Psoas muscle (tissue), 8 donors: Measurements from ENCODE around the gene SLC37A1. TPM values are rescaled to one million over a fixed set of nuclear protein-coding genes. Genes with fewer than 3 reads are reported as not detected.

ENCODE experiments used
- ATAC-seq, 4 donors: fragments of 200-7000 bp; cut with Tn5 transposase; one replicate each; pipeline ENCODE4 v1.9.1; 2020; ENCODE audit warnings: moderate library complexity in 3 of 4, mild to moderate bottlenecking in 2 of 4
- DNase-seq, 2 donors: peaks; one replicate each; pipeline ENCODE4 v3.0.0-alpha.2; 2020
- H3K27ac ChIP-seq: fragments of 200-600 bp; one replicate; pipeline ENCODE4 v1.8.0; 2022
- H3K27me3 ChIP-seq, 3 donors: fragments of 200-600 bp in 1 of 3; one replicate each; pipeline versions ENCODE4 v1.6.1 to v1.8.0; 2013 to 2022; ENCODE audit warnings: low read length in 2 of 3, mild to moderate bottlenecking in 2 of 3, moderate library complexity in 1 of 3; ENCODE audit not compliant: insufficient read depth in 3 of 3
- H3K36me3 ChIP-seq, 2 donors: fragments of 200-600 bp in 1 of 2; one replicate each; pipeline versions ENCODE4 v1.6.1 to v1.8.0; 2013 to 2022; ENCODE audit warnings: low read depth in 1 of 2, mild to moderate bottlenecking in 1 of 2, moderate library complexity in 1 of 2; ENCODE audit not compliant: insufficient read depth in 1 of 2
- H3K4me1 ChIP-seq: fragments of 200-600 bp; one replicate; pipeline ENCODE4 v1.8.0; 2022
- H3K4me3 ChIP-seq: fragments of 200-600 bp; one replicate; pipeline ENCODE4 v1.8.0; 2022; ENCODE audit warnings: mild to moderate bottlenecking
- H3K9me3 ChIP-seq: fragments of 200-600 bp; one replicate; pipeline ENCODE4 v1.8.0; 2022
- WGBS, 3 donors: extraction: QIAGEN DNeasy Blood & Tissue Kit; methylation state at CpG; one replicate each; pipeline versions ENCODE4 v1.1.6 to v1.1.7; 2013; 5-methylcytosine and 5-hydroxymethylcytosine counted together
- intact Hi-C, 2 donors: fragments of 100-400 bp; cut with DNase I; formaldehyde crosslinking; loops; one replicate each; pipeline versions ENCODE4 v1.11.0 to v1.14.2; 2022
- polyA plus RNA-seq, 3 donors: library from polyadenylated mRNA; stranded (reverse); fragments of 200-250 nt; gene quantifications; one replicate each; pipeline ENCODE4 v1.2.3, GENCODE V29; 2013
- total RNA-seq, 4 donors: library from RNA; stranded (reverse); fragmentation: NEBNext Ultra II Directional in 2 of 4; extraction: Animal tissue kit (Norgen Biotek cat#: 25700) in 2 of 4; gene quantifications; one replicate each; pipeline versions ENCODE4 v1.2.1 to v1.2.4, GENCODE V29; 2021 to 2023
- TF ChIP-seq, protein P1 (sequence below): fragments of 200-600 bp; IDR thresholded peaks from one replicate; pipeline ENCODE4 v1.8.0; 2022; ENCODE audit warnings: antibody characterized with exemption
- donor health status: healthy with polysubstance abuse.
- donor health status: DM: no; HTN: no; CAD: no; lungs with moderate emphysema.
- donor health status: Bipolar disorder and iron deficiency.
- donor health status: healthy.
- donor health status: DM: yes; HTN: yes; CAD: no.
- donor health status: DM: no; HTN: no; CAD: no.
- donor health status: DM: no; HTN: no; CAD: no.
- donor health status: DM: yes; HTN: yes; CAD: no.

Gene SLC37A1
- total and polyA plus RNA-seq, 7 donors = 1.6 to 18.9 (median 8.0) TPM

GRCh38 chr21:42579456-42580075 lies 65.9 kb downstream of the SLC37A1 start:
- Histone ChIP-seq H3K27ac (no peak overlapping the region), H3K4me1 (no peaks in the 10 kb centered on the region), H3K9me3 (peaks cover 5% of the 10 kb centered on the region), H3K4me3 (no peak overlapping the region), H3K36me3 (peaks cover 0 to 18% of the 10 kb centered on the region in 2 donors), H3K27me3 (no peaks in the 10 kb centered on the region)
- TF ChIP-seq, protein P1, sequence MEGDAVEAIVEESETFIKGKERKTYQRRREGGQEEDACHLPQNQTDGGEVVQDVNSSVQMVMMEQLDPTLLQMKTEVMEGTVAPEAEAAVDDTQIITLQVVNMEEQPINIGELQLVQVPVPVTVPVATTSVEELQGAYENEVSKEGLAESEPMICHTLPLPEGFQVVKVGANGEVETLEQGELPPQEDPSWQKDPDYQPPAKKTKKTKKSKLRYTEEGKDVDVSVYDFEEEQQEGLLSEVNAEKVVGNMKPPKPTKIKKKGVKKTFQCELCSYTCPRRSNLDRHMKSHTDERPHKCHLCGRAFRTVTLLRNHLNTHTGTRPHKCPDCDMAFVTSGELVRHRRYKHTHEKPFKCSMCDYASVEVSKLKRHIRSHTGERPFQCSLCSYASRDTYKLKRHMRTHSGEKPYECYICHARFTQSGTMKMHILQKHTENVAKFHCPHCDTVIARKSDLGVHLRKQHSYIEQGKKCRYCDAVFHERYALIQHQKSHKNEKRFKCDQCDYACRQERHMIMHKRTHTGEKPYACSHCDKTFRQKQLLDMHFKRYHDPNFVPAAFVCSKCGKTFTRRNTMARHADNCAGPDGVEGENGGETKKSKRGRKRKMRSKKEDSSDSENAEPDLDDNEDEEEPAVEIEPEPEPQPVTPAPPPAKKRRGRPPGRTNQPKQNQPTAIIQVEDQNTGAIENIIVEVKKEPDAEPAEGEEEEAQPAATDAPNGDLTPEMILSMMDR = no peak
- 89 to 92% (median 91%) methylated on average over 22 of the region's 22 CpGs for WGBS, 3 donors
- no peak for DNase-seq
- intact Hi-C loops = no loop called here
- no peak for ATAC-seq

DNA sequence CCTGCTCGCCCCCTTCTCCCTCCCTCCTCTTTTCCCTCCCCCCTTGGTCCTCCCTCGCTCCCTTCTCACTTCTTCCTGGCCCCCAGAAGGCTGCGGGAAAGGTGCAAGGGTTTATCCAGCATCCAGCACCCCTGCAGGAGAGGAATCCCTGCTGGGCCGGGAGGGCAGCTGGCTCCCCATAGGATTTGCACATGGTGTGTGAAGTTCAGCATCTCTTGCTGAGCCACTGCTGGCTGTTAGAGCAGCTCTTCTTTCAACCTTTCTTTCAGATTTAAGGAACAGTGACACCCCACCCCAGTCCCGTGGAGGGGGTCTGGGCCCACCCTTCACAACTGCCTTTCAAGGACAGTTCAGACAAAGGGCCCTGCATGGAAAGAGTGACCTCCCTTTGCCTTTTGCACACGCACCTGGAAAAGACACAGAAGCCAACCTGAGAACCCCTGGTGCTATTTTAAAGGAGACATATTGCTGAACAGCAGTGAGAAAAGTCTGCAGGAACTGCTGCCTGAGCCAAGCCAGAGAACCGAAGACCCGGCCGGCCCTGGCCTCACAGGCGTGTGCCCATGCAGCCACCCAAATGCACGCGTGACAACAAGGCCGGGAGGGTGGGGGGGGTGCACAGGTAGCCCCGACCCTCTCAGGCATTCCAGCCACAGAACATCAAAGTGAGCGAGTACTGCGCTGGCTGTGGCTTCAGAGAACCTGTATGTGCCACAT lies 66.6 kb downstream of the SLC37A1 start:
- H3K4me3 ChIP-seq = no peak overlapping the region
- no peaks in the 10 kb centered on the region for H3K27me3 ChIP-seq
- peaks cover 0 to 12% of the 10 kb centered on the region in 2 donors for H3K36me3 ChIP-seq
- DNase-seq (no peak), ATAC-seq (no peak)
- TF ChIP-seq, protein P1 = no peak
- 84 to 88% (median 87%) methylated on average over 16 of the region's 16 CpGs for WGBS, 3 donors
- intact Hi-C loops = no loop called here
- H3K9me3 ChIP-seq = peaks cover 5% of the 10 kb centered on the region
- no peaks in the 10 kb centered on the region for H3K4me1 ChIP-seq
- no peak overlapping the region for H3K27ac ChIP-seq

DNA sequence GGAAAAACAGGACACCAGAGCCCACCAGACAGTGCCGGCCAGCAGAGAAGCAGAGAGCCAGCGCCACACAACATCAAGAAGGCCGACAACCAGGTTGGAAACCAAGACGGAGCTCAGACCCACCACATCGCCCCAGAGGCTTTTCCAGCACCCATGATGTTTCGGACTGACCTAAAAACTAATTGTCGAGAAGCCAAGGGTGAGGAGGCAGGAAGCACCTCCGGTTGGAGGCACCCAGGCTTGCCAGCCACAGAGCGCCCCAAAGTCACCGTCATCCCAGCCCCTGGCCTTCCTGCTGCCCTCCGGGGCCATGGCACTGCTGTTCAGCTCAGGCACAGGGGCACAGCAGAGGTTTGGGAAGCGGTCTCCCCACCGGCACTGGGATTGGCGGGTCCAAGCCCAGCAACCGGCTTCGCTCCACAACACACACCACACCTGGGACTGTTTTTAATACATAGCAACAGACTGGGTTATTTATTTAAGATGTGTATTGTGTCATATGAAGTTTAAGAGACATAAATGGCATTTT lies 67.2 kb downstream of the SLC37A1 start:
- TF ChIP-seq, protein P1 = no peak
- no peaks in the 10 kb centered on the region for H3K4me1 ChIP-seq
- H3K36me3 ChIP-seq = peaks cover 0 to 8% of the 10 kb centered on the region in 2 donors
- no peak for ATAC-seq
- no peak for DNase-seq
- no peak overlapping the region for H3K4me3 ChIP-seq
- no peak overlapping the region for H3K27ac ChIP-seq
- intact Hi-C loops = no loop called here
- H3K27me3 ChIP-seq = no peaks in the 10 kb centered on the region
- WGBS, 3 donors = 88 to 93% (median 89%) methylated on average over 16 of the region's 16 CpGs
- peaks cover 5% of the 10 kb centered on the region for H3K9me3 ChIP-seq

DNA sequence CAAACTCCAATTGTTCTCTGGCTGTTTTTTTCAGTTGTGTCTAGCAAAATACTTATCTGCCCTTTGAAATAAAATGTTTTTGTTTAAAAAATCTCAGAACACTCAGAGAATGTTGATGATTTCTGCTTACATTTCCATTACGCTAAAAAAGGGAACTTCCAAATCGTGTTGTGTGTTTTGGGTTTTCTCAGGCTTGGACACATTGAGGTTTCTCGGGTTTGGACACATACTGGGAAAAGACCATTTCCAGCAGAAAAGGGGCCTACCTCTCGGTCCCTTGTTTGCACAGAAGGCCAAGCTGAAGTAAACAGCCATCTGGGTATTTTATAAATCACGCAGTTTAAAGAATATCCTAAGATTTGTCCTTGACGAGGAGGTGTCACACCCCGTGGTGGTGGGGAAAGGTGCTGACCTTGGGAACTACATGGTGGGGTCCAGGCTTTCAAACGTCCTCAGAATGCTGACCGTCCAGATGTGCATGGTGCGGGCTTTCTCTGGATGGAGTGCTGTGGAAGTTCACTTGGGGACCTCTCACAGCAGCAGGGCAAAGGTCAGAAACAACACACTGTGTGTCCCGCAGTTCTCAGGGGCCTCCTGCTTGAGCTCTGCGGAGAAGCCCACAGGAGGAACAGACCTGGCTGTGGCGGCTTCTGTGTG lies 67.8 kb downstream of the SLC37A1 start:
- DNase-seq (no peak), ATAC-seq (no peak)
- H3K4me1 ChIP-seq = no peaks in the 10 kb centered on the region
- TF ChIP-seq, protein P1 = no peak
- intact Hi-C loops = no loop called here
- peaks cover 0 to 6% of the 10 kb centered on the region in 2 donors for H3K36me3 ChIP-seq
- no peaks in the 10 kb centered on the region for H3K27me3 ChIP-seq
- H3K27ac ChIP-seq = no peak overlapping the region
- H3K9me3 ChIP-seq = peaks cover 4% of the 10 kb centered on the region
- WGBS, 3 donors = 78 to 80% (median 79%) methylated on average over 13 of the region's 13 CpGs
- H3K4me3 ChIP-seq = no peak overlapping the region
